Stimulated activated effector memory CD8-positive, alpha-beta T cell treated with anti-CD3 and anti-CD28 coated beads, Interleukin-12 subunit alpha, Interleukin-12 subunit beta, amount 100 ng/mL, for 72 hours (primary cell): ENCODE results near the gene RRP8.
A peak's percentile ranks its signal among the peaks of the same experiment; 100 is the strongest.

Experiments
- ATAC-seq: fragments of 150-1000 bp; cut with Tn5 transposase; 2 replicates; pipeline ENCODE4 v1.10.0; 2021
- DNase-seq, 2 donors: peaks; one replicate each; pipeline ENCODE4 v3.0.0; 2021 to 2022; ENCODE audit warnings: low spot score in 2 of 2
- H3K27ac Mint-ChIP-seq: one replicate; pipeline ENCODE4 v1.8.0; 2022; ENCODE audit warnings: mild to moderate bottlenecking, mixed read lengths
- H3K36me3 Mint-ChIP-seq: one replicate; pipeline ENCODE4 v1.8.0; 2022; ENCODE audit warnings: mild to moderate bottlenecking, mixed read lengths
- H3K4me1 Mint-ChIP-seq: one replicate; pipeline ENCODE4 v1.8.0; 2022; ENCODE audit warnings: mixed read lengths
- H3K4me3 Mint-ChIP-seq: one replicate; pipeline ENCODE4 v1.8.0; 2022; ENCODE audit warnings: mild to moderate bottlenecking, mixed read lengths
- H3K9me3 Mint-ChIP-seq: one replicate; pipeline ENCODE4 v1.8.0; 2022; ENCODE audit warnings: mixed read lengths

Gene RRP8

DNA sequence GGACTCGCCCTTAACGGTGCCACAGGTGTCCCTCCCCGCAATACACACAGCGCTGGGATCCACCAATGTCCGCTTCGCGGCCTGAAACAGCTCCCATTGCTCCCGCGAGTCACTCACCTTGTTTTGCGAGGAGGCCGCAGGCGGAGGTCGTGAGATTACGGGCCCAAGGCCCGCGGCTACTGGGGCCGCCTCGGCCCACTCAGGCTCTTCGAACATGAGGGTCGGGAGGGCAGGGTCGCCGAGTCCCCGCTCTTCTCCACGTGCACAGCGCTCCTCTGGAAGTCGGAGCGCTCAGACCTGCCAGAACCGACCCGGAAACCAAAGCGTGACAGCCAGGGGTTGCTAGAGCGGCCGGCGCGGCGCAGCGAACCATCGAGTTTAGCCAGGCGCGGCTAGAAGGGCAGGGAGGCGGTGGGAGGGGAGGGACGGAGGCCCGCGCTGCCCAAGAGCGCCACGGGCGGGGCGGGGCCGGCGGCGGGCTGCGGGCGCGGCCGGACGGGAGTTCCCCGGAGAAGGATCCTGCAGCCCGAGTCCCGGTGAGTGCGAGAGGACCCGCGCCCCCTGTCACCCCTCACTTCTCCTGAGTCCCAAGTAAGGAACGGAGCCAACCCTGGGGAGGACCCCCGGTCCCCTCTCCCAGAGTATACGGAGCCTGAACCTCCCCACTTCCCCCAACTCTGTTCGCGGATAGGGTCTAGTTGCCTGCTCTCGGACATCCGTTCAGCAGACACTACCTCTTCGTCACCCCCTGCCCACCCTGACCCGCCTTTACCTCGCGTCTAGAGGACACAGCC, at the start of gene RRP8, which contains the start of gene ILK:
Gene RRP8, minus strand, starts transcription at position 330 of the 794 bp plus-strand sequence. Its CDS starts 114 bp downstream, at position 216.
Gene ILK, plus strand, starts transcription at position 488 of the 794 bp plus-strand sequence. CDS start 498 bp downstream, outside the sequence.
- H3K36me3 Mint-ChIP-seq, result peaks cover 51% of the 10 kb centered on the region
- H3K4me1 Mint-ChIP-seq, result peaks cover 28% of the 10 kb centered on the region
- peak; percentile 88 for ATAC-seq
- no peak within 1 kb of the TSS for H3K27ac Mint-ChIP-seq
- no peaks in the 10 kb centered on the region for H3K9me3 Mint-ChIP-seq
- peak; percentile 71 to 93 for DNase-seq
- H3K4me3 Mint-ChIP-seq, result no peak within 1 kb of the TSS

DNA sequence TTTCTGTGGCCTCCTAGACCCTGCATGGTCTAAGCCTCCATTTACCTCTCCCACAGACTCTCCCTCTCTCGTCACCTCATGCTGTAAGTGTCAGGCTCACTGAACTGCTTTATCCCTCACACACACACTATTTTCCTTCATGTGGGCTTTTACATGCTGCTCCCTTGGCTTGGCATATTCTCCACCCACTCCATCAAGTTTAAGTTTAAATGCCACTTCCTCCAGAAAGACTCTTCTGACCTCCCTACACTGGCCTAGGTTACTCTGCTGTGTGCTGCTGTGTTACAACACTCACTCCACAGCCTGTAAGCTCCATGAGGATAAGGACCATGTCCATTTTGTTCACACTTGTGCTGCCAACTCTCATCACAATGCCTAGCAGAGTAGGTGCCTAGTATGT, 49.7 kb upstream of the RRP8 start:
- Mint-ChIP-seq H3K4me3 (no peak overlapping the region), H3K9me3 (no peaks in the 10 kb centered on the region), H3K27ac (no peak overlapping the region), H3K36me3 (no peaks in the 10 kb centered on the region), H3K4me1 (peaks cover 10% of the 10 kb centered on the region)
- ATAC-seq (no peak), DNase-seq (no peak)

- Mint-ChIP-seq H3K9me3 (no peaks in the 10 kb centered on the region), H3K4me1 (peaks cover 10% of the 10 kb centered on the region), H3K36me3 (no peaks in the 10 kb centered on the region), H3K27ac (no peak overlapping the region), H3K4me3 (no peak overlapping the region)
- DNase-seq (no peak), ATAC-seq (no peak)
Measured at GRCh38 chr11:6652182-6652581, 48.8 kb upstream of the RRP8 start.

DNA sequence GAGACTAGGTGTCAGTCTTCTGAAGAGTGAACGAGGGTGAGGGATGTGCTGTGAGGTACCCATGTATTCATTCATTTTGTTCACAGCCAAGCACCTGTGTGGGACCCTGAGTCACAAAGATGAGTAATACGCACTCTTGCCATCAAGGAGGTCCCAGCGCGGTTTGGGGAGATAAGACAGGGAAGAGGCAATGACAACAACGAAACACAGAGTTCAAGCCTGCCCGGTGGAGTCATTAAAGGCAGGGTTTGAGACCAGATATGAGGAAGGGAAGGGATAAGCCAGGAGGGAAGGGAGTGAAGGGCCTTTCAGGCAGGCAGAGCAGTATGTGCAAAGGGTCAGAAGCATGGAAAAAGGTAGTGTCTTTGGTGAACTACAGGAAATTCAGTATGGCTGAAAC, 47.6 kb upstream of the RRP8 start:
- H3K9me3 Mint-ChIP-seq, result no peaks in the 10 kb centered on the region
- no peak overlapping the region for H3K27ac Mint-ChIP-seq
- H3K4me1 Mint-ChIP-seq, result peaks cover 2% of the 10 kb centered on the region
- H3K4me3 Mint-ChIP-seq, result no peak overlapping the region
- H3K36me3 Mint-ChIP-seq, result no peaks in the 10 kb centered on the region
- DNase-seq (no peak), ATAC-seq (peak; percentile 71)

GRCh38 chr11:6650104-6650503, 46.7 kb upstream of the RRP8 start:
- DNase-seq (no peak), ATAC-seq (no peak)
- no peak overlapping the region for H3K27ac Mint-ChIP-seq
- H3K9me3 Mint-ChIP-seq, result no peaks in the 10 kb centered on the region
- H3K4me1 Mint-ChIP-seq, result peaks cover 3% of the 10 kb centered on the region
- no peaks in the 10 kb centered on the region for H3K36me3 Mint-ChIP-seq
- no peak overlapping the region for H3K4me3 Mint-ChIP-seq

DNA sequence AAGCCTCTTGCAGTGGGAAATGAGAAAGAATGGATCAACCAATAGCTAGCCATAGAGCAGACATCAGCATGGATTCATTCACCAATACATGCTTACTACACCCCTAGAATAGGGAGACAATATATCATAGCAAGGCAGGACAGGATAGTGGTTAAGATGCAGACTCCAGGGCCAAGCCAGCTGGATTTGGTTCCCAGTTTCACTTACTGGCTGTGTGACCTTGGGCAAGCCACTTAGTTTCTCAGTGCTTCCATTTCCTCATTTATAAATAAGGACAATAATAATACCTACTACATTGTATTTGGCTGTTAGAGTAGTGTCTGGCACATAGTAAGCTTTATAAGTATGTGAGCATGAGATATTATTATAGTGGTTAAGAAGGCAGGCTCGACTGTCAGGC, 45.1 kb upstream of the RRP8 start:
- H3K9me3 Mint-ChIP-seq, result no peaks in the 10 kb centered on the region
- H3K36me3 Mint-ChIP-seq, result no peaks in the 10 kb centered on the region
- H3K4me1 Mint-ChIP-seq, result peaks cover 7% of the 10 kb centered on the region
- H3K4me3 Mint-ChIP-seq, result no peak overlapping the region
- no peak overlapping the region for H3K27ac Mint-ChIP-seq
- ATAC-seq (no peak), DNase-seq (no peak)

DNA sequence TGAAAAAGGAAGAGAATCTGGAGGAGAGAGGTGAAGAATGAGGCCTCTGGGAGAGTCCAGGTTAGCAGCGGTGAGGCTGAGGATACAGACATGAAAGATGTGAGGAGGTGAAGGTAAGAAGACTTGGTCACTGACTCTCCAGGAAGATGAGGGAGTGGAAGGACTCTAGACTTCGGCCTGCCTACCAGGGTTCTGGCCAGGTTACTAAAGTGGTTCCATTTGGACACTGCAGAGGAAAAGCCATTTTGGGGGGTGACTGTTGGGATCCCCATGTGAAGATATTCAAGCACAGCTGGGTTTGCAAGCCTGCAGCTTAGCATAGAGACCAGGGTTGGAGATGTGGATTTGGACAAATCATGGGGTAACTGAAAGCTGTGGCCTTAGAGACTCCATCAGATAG, 44.4 kb upstream of the RRP8 start:
- no peak for DNase-seq
- Mint-ChIP-seq H3K4me3 (no peak overlapping the region), H3K36me3 (no peaks in the 10 kb centered on the region), H3K4me1 (peaks cover 7% of the 10 kb centered on the region), H3K27ac (no peak overlapping the region), H3K9me3 (no peaks in the 10 kb centered on the region)
- ATAC-seq, result no peak

- ATAC-seq (peak; percentile 59), DNase-seq (peak in 1 of 2 donors; percentile 63)
- H3K36me3 Mint-ChIP-seq, result no peaks in the 10 kb centered on the region
- H3K4me1 Mint-ChIP-seq, result peaks cover 7% of the 10 kb centered on the region
- no peak overlapping the region for H3K4me3 Mint-ChIP-seq
- no peaks in the 10 kb centered on the region for H3K9me3 Mint-ChIP-seq
- H3K27ac Mint-ChIP-seq, result no peak overlapping the region
Measured at GRCh38 chr11:6646918-6647679, 43.7 kb upstream of the RRP8 start.

DNA sequence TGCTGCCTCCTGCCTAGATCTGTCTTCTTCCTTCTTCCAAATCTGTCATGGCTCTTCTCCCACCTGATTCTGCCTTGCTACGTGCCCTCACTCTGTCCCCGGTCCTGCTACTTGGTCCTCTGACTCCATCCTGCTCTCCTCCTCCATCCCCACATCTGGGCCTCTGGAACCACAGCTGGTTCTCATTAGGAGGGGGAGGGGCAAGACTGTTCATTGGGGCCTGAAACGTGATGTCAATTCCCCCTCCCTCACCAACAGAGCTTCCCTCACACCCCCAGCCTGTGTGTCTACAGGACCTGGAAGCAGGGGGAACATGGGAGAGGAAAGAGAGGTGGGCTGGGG, 43.1 kb upstream of the RRP8 start:
- ATAC-seq, result no peak
- peaks cover 7% of the 10 kb centered on the region for H3K4me1 Mint-ChIP-seq
- no peak overlapping the region for H3K4me3 Mint-ChIP-seq
- H3K36me3 Mint-ChIP-seq, result no peaks in the 10 kb centered on the region
- H3K9me3 Mint-ChIP-seq, result no peaks in the 10 kb centered on the region
- H3K27ac Mint-ChIP-seq, result no peak overlapping the region
- DNase-seq, result peak in 1 of 2 donors; percentile 59

GRCh38 chr11:6646071-6646470, 42.7 kb upstream of the RRP8 start:
- Mint-ChIP-seq H3K4me3 (no peak overlapping the region), H3K4me1 (peaks cover 7% of the 10 kb centered on the region), H3K9me3 (no peaks in the 10 kb centered on the region), H3K36me3 (no peaks in the 10 kb centered on the region), H3K27ac (no peak overlapping the region)
- ATAC-seq, result peak; percentile 4
- DNase-seq, result no peak

DNA sequence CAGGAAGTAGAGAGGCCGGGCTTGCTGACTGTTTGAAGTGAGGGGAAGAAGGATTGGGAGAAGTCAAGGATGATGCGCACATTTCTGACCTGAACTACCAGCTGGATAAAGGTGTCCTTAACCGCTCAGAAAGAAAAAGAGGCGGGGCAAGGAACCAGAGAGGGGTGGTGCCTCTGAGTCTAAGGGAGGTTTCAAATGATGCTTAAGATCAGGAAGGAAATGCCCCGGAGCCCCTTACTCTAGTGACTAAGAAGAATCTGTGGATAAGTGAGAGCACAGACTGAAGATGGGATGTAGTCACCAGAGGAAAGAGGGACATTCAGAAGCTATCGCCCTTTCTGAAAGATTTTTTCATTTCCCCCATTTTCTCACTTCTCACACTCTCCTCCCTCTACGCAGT, 39.5 kb upstream of the RRP8 start:
- DNase-seq (no peak), ATAC-seq (no peak)
- Mint-ChIP-seq H3K27ac (no peak overlapping the region), H3K36me3 (no peaks in the 10 kb centered on the region), H3K4me3 (no peak overlapping the region), H3K4me1 (peaks cover 7% of the 10 kb centered on the region), H3K9me3 (no peaks in the 10 kb centered on the region)

GRCh38 chr11:6640985-6641701, 37.7 kb upstream of the RRP8 start:
- Mint-ChIP-seq H3K4me1 (peaks cover 7% of the 10 kb centered on the region), H3K9me3 (no peaks in the 10 kb centered on the region), H3K4me3 (no peak overlapping the region), H3K27ac (no peak overlapping the region), H3K36me3 (no peaks in the 10 kb centered on the region)
- no peak for ATAC-seq
- DNase-seq, result no peak

DNA sequence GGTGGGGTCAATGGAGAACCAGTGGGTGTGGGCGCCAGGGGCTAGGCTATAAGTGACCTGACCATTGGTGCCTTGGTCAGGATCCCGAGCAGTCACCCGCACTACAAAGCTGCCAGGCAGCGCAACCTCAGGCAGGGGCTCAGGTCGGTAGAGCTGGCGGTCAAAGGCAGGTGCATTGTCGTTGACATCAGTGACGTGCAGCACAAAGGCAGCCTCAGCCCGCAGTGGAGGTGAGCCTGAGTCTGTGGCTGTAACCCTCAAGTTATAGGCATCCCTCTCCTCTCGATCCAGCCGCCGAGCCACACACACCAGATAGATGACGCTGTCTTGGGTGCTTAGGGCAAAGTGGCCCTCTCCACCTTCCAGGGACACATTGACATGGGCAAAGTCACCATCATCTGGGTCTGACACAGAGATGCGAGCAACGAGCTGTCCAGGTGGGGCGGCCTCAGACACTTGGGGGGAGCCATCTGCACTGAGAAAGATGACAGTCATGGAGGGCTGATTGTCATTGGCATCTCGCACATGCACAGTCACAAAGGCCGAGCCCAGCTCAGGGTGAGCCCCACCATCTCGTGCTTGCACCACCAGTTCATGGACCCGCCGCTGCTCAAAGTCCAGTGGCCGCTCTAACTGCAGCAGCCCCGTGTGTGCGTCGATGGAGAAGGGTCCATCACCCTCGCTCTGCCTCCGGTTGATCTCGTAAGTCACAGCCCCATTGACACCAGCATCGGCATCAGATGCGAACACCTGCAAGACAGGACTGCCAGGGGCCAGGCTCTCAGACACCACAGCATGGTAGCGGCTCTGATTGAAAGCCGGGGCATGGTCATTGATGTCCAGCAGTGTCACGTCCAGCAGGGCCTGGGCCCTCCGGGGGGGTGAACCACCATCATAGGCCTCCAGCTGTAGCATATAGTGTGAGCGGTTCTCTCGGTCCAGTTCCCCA, 36.9 kb upstream of the RRP8 start:
- ATAC-seq, result no peak
- H3K9me3 Mint-ChIP-seq, result no peaks in the 10 kb centered on the region
- H3K4me1 Mint-ChIP-seq, result peaks cover 6% of the 10 kb centered on the region

GRCh38 chr11:6638429-6638828, 35.0 kb upstream of the RRP8 start:
- H3K27ac Mint-ChIP-seq, result no peak overlapping the region
- no peak for ATAC-seq
- no peak for DNase-seq
- no peak overlapping the region for H3K4me3 Mint-ChIP-seq
- H3K4me1 Mint-ChIP-seq, result no peaks in the 10 kb centered on the region
- no peaks in the 10 kb centered on the region for H3K36me3 Mint-ChIP-seq
- no peaks in the 10 kb centered on the region for H3K9me3 Mint-ChIP-seq

More for the DNA sequence above, 36.9 kb upstream of the RRP8 start:
- Mint-ChIP-seq H3K27ac (no peak overlapping the region), H3K36me3 (no peaks in the 10 kb centered on the region), H3K4me3 (no peak overlapping the region)
- no peak for DNase-seq
